GM19025 (cell line): Measurements from ENCODE around the gene FADS1.

Experiments
- ATAC-seq: cut with Tn5 transposase; IDR thresholded peaks from one replicate; pipeline ENCODE4 v1.9.1; 2021; ENCODE audit warnings: mild to moderate bottlenecking, low read depth, moderate library complexity; ENCODE audit not compliant: unreplicated experiment

Gene FADS1

GRCh38 chr11:61779666-61780525, 36.9 kb downstream of the FADS1 start:
- no peak for ATAC-seq

DNA sequence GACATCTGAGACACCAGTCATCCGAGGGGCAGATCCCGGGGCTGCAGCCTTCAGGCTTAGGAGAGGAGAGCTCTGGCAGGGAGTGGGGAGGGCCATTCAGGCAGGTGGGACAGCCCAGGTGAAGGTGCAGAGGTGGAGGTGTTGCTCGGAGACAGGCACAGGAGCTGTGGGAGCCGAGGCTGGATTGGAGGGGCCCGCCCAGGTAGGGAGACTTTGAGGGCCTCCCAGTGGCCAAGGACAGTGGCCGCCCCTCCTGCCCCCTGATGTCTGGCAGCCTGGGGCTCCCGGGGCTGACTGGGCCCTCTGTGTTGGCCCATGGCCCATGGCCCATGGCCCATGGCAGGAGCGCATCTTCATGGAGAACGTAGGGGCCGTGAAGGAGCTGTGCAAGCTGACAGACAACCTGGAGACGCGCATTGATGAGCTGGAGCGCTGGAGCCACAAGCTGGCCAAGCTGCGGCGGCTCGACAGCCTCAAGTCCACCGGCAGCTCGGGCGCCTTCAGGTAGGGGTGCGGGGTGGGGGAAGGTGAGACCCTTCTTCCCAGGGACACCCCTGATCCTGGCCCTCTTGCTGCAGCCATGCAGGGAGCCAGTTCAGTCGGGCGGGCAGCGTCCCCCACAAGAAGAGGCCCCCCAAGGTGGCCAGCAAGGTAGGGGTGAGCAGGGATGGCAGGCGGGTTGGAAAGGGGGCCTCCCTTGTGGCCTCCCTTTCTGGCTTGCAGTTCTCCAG, 37.7 kb downstream of the FADS1 start:
- no peak for ATAC-seq

DNA sequence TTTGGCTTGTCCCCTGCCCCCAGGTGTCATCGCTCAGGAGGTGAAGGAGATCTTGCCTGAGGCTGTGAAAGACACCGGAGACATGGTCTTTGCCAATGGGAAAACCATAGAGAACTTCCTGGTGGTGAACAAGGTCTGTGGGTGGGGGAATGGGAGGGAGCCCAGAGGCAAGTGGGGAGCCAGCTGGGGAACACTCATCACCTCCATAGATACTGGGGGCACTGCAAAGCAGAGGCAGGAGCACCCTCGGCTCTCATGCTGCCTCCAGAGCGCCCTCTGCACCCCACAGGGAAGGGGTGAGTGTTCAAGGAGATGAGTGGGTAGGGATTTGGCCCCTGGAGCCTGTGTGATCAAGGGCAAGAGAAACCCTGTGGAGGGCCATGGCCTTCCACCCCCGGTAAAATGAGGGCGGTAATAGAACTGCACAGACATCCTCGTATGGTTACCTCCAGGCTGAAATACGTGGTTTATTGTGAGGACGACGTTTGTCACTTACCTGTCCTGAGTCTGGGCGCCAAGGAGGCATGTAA, 38.4 kb downstream of the FADS1 start:
- ATAC-seq, result no peak

DNA sequence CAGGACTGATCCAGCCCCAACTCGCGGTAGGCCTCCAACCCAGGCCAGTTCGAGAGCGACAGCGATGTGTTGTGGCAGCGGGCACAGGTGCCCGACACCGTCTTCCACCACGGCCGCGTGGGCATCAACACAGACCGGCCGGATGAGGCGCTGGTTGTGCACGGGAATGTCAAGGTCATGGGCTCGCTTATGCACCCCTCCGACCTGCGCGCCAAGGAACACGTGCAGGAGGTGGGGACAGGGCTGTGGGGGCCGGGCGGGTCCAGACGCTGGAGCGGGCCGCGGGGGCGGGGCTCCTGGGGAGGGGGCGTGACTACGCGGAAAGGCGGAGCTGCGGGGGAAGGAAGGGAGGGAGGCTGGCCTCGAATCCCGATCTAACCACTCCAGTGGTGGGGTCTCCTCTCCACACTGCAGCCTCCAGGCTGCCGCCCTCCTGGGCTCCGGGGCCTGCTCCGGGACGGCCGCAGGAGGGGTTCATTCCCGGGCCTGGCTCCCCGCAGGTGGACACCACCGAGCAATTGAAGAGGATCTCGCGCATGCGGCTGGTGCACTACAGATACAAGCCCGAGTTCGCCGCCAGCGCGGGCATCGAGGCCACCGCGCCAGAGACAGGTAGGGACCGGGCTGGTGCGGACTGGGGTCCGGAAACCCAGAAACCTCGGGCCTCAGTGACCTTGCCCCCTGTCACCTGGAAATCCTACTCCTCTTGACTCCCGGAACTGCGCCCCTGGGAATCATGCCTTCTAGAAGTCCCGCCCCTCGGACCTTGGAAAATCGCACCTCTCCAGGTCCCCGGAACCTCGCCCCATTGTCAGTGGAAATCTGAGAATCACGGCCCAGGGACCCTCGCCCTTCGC, 39.3 kb downstream of the FADS1 start:
- no peak for ATAC-seq

GRCh38 chr11:61776561-61777075, 40.2 kb downstream of the FADS1 start:
- ATAC-seq, result no peak

GRCh38 chr11:61775606-61776554, 40.9 kb downstream of the FADS1 start:
- no peak for ATAC-seq

- no peak for ATAC-seq
These were observed 41.7 kb downstream of the FADS1 start for GRCh38 chr11:61775106-61775505.

DNA sequence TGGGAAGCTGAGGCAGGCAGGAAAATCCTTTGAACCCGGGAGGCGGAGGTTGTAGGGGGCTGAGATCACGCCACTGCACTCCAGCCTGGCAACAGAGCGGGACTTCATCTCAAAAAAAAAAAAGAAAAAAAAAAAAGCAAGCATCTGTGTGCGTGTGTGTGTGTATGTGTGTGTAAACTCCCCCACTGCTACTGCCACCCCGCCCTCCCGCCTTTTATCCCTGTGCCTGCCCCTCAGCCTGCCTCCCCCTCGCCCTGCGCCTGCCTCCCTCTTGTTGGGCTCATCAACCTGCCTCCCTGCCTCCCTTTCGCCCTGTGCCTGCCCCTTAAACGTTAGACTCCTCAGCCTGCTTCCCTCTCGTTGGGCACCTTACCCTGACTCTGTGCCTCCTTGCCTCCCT, 42.4 kb downstream of the FADS1 start:
- no peak for ATAC-seq

- no peak for ATAC-seq
These were observed 43.0 kb downstream of the FADS1 start for GRCh38 chr11:61773809-61774208.

- no peak for ATAC-seq
These were observed 43.4 kb downstream of the FADS1 start for GRCh38 chr11:61773356-61773755.

DNA sequence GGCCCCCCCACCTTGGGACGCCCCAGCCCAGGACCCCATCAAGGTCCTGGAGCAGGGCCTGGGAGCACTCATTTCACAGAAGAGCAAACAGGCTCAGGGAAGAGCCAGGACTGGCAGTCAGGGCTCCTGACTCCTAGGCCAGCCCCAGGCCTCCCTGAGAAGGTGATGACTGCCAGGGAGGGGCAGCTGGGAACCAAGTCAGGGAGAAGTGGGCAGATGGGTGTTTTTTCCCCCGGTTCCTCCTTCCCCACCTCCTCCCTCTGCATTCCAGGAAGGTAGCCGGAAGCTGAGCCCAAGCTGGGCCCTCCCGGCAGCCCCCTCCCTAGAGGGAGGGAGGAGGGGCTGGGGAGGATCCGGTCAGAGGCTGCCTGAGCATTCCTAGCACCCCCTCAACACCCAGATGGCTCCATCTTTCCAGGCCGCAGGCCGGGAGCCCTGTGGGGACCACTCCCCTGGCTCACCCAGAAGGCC, 44.8 kb downstream of the FADS1 start:
- ATAC-seq, result no peak

DNA sequence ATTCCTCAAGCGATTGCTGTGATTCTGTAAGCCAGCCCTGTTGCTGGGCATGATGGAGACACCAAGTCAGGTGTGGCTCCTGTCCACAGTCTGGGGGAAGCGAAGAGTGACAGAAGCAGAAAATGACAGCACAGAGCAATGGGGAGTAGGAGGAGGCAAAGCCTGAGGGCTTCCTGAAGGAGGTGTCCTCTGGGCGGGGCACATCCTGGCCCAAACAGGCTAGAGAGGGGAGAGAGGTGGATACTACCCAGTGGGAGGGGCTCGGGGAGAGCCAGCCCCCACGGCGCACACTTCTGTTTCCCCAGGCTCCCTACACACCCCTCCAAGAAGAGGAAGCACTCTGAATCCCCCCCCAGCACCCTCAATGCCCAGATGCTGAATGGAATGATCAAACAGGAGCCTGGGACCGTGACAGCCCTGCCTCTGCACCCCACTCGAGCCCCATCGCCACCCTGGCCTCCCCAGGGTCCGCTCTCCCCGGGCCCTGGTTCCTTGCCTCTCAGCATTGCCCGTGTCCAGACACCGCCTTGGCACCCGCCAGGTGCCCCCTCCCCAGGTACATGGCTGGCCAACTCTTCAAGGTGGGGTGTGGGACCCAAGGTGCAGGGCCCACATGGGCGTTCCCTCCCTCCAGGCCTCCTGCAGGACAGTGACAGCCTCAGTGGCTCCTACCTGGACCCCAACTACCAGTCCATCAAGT, 45.5 kb downstream of the FADS1 start:
- no peak for ATAC-seq

DNA sequence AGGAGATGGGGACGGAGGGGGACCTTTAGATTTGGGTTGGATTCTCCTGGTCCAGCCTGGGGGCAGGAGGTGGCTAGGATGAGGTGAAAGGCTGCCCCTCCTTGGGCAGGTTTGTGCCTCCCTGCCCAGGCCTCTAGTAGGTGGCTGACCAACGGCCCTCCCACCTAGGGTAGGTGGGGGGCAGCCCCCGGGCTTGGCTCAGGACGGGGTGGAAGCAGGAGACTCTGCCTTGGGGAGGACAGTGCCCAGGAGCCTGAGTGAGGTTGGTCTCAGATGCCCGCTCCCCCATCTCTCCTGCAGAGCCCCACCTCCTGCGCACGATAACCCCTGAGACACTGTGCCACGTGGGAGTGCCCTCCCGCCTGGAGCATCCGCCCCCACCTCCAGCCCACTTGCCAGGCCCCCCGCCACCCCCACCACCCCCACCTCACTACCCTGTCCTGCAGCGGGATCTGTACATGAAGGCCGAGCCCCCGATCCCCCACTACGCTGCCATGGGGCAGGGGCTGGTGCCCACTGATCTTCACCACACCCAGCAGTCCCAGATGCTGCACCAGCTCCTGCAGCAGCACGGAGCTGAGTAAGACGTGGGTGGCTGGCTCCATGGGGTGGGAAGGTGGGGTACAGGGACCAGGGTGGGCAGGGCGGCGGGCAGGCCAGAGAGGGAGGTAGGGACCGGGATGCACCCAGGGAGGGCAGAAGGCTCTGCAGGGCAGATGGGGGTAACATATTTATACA, 46.7 kb downstream of the FADS1 start:
- ATAC-seq, result no peak

- no peak for ATAC-seq
These were observed 47.5 kb downstream of the FADS1 start for GRCh38 chr11:61769169-61769920.

DNA sequence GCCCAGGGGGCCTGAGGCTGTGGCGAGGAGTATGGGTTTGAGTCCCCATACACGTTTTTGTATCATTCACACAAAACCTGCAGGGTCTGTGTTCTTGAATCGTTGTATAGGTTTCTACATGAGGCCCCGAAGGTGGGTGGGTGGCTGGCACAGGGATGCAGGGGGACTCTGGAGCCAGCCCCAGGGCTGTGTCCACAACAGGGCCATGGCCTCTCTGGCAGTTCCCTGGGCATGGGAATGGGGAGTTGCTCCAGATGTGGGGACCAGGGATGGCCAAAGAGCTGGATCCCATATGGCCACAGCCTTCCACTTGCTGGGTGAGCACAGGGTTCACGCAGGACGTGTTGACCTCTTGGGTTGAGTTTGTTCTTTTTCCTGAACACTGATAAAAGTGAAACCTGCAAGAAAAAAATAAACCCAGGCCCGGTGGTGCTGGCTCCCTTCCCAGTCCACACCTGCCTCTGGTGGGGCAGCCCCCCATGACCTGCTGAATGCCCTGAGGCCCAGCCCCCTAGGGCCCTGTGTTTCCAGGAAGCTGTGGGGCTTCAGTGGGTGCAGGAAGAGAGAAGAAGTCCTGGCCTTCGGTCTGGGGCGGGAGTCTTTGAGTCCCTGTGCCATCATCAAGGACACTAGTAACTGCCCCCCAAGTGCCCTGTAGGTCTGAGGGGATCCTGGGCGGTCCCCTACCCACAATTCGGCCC, 48.3 kb downstream of the FADS1 start:
- no peak for ATAC-seq

GRCh38 chr11:61766353-61766841, 50.4 kb downstream of the FADS1 start:
- no peak for ATAC-seq
